ENCODE measurements around the gene RHOH. TPM values are rescaled to one million over a fixed set of nuclear protein-coding genes. Genes with fewer than 3 reads are reported as not detected.

The RHOH gene
- polyA plus RNA-seq, 1 donor (not counting 4 experiments of a cell fraction or from before 2014, with no cell fraction given), result 0.04 TPM

- dilution Hi-C loops (cut with MboI; ENCODE audit: extremely low pct_ligation_motif_present, low sequenced_read_pairs), result no loop called here
- Histone ChIP-seq H3K9me3 (ENCODE audit: control insufficient read depth, low read depth, low read length) (no peaks in the 10 kb centered on the region), H3K79me2 (ENCODE audit: control insufficient read depth, insufficient read depth, low read length) (no peaks in the 10 kb centered on the region), H3K4me1 (ENCODE audit: control insufficient read depth, extremely low read depth, insufficient read depth, low read length) (no peaks in the 10 kb centered on the region), H3K27ac (ENCODE audit: control insufficient read depth, insufficient read depth, low read length) (no peak overlapping the region), H3K4me2 (ENCODE audit: control insufficient read depth, extremely low read depth, insufficient read depth, low read depth, low read length) (no peak overlapping the region), H4K20me1 (ENCODE audit: control insufficient read depth, extremely low read depth, insufficient read depth, low read length) (no peaks in the 10 kb centered on the region), H3K27me3 (ENCODE audit: control insufficient read depth, extremely low read depth, insufficient read depth, low read length) (no peaks in the 10 kb centered on the region), H3K9me1 (ENCODE audit: control insufficient read depth, extremely low read depth, insufficient read depth, low read length) (no peaks in the 10 kb centered on the region), H2AFZ (ENCODE audit: control insufficient read depth, low read length) (no peak overlapping the region), H3K4me3 (ENCODE audit: control insufficient read depth in 2 of 3, extremely low read depth in 1 of 3, insufficient read depth in 2 of 3, low read depth in 1 of 3, low read length in 3 of 3) (no peak overlapping the region), H3K9ac (ENCODE audit: control insufficient read depth, extremely low read depth, insufficient read depth, low read length) (no peak overlapping the region), H3K36me3 (ENCODE audit: control insufficient read depth in 2 of 2, extremely low read depth in 1 of 2, insufficient read depth in 2 of 2, low read length in 2 of 2) (no peaks in the 10 kb centered on the region)
- TF ChIP-seq EZH2 (IDR thresholded peaks at IDR 0.05; ENCODE audit: low read length), result no peak
- no peak for TF ChIP-seq CTCF (optimal IDR thresholded peaks at IDR 0.05 in 1 of 3, IDR thresholded peaks at IDR 0.05 in 1 of 3, conservative IDR thresholded peaks at IDR 0.05 in 1 of 3; ENCODE audit: extremely low read depth in 1 of 3, insufficient read depth in 2 of 3, low read length in 3 of 3)
- DNase-seq (ENCODE audit: low read depth, low spot score) (no peak), FAIRE-seq (no peak)
Measured at GRCh38 chr4:40223343-40223742, 26.5 kb downstream of the RHOH start.

- TF ChIP-seq EZH2 (IDR thresholded peaks at IDR 0.05; ENCODE audit: low read length), result no peak
- TF ChIP-seq CTCF (optimal IDR thresholded peaks at IDR 0.05 in 1 of 3, IDR thresholded peaks at IDR 0.05 in 1 of 3, conservative IDR thresholded peaks at IDR 0.05 in 1 of 3; ENCODE audit: extremely low read depth in 1 of 3, insufficient read depth in 2 of 3, low read length in 3 of 3), result no peak
- no peak overlapping the region for H3K9ac ChIP-seq (ENCODE audit: control insufficient read depth, extremely low read depth, insufficient read depth, low read length)
- H2AFZ ChIP-seq (ENCODE audit: control insufficient read depth, low read length), result no peak overlapping the region
- H3K36me3 ChIP-seq (ENCODE audit: control insufficient read depth in 2 of 2, extremely low read depth in 1 of 2, insufficient read depth in 2 of 2, low read length in 2 of 2), result no peaks in the 10 kb centered on the region
- H3K9me3 ChIP-seq (ENCODE audit: control insufficient read depth, low read depth, low read length), result no peaks in the 10 kb centered on the region
- no peaks in the 10 kb centered on the region for H3K27me3 ChIP-seq (ENCODE audit: control insufficient read depth, extremely low read depth, insufficient read depth, low read length)
- no peak overlapping the region for H3K27ac ChIP-seq (ENCODE audit: control insufficient read depth, insufficient read depth, low read length)
- H3K79me2 ChIP-seq (ENCODE audit: control insufficient read depth, insufficient read depth, low read length), result no peaks in the 10 kb centered on the region
- no peak overlapping the region for H3K4me2 ChIP-seq (ENCODE audit: control insufficient read depth, extremely low read depth, insufficient read depth, low read depth, low read length)
- FAIRE-seq, result no peak
- no peaks in the 10 kb centered on the region for H4K20me1 ChIP-seq (ENCODE audit: control insufficient read depth, extremely low read depth, insufficient read depth, low read length)
- DNase-seq (ENCODE audit: low read depth, low spot score), result no peak
- H3K4me3 ChIP-seq (ENCODE audit: control insufficient read depth in 2 of 3, extremely low read depth in 1 of 3, insufficient read depth in 2 of 3, low read depth in 1 of 3, low read length in 3 of 3), result no peak overlapping the region
- no peaks in the 10 kb centered on the region for H3K4me1 ChIP-seq (ENCODE audit: control insufficient read depth, extremely low read depth, insufficient read depth, low read length)
- no peaks in the 10 kb centered on the region for H3K9me1 ChIP-seq (ENCODE audit: control insufficient read depth, extremely low read depth, insufficient read depth, low read length)
- dilution Hi-C loops (cut with MboI; ENCODE audit: extremely low pct_ligation_motif_present, low sequenced_read_pairs), result no loop called here
Measured at GRCh38 chr4:40224432-40224831, 27.6 kb downstream of the RHOH start.

Measured in keratinocyte (primary cell).